ENCODE results near the gene TNFAIP8.
"Not testable (repeated sequence)": the region's sequence is repeated elsewhere in the genome, so short reads cannot be mapped to it uniquely, and the experiment has no call there.

TNFAIP8 gene

DNA sequence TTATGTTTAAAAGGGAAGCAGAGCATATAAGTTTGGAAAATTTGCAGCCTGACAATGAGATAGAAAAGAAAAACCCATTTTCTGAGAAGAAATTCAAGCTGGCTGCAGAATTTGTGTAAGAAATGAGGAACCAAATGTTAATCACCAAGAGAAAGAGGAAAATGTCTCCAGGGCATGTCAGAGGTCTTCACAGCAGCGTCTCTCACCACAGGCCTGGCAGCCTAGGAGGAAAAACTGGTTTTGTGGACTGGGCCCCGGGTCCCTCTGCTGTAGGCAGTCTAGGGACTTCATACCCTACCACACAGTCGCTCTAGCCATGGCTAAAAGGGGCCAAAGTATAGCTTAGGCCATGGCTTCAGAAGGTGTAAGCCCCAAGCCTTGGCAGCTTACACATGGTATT, 64.3 kb downstream of the TNFAIP8 start:
- DNase-seq (ENCODE audit: low read depth): no peak

GRCh38 chr5:119426057-119426456, 70.2 kb downstream of the TNFAIP8 start:
- no peak for DNase-seq (ENCODE audit: low read depth)

DNA sequence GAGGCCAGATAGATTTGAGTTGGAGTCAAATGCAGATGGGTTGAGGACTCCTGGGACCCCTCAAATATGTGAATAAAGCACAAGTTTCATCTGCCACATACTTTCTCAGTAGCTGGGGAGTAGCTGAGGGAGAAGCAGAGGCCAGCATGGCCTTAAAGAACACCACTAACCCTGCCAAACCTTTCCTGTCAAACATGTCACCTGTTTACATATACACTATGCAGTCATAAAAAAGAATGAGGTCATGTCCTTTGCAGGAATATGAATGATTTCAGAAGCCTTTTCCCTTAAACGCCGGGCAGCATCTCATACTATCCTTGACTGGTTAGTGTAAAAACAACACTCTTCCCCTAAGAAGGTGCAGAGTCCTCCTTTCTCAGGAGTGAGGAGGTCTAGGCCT, 71.2 kb downstream of the TNFAIP8 start:
- DNase-seq (ENCODE audit: low read depth): no peak

GRCh38 chr5:119427596-119427995, 71.8 kb downstream of the TNFAIP8 start:
- DNase-seq (ENCODE audit: low read depth): not testable (repeated sequence)

GRCh38 chr5:119428166-119428565, 72.3 kb downstream of the TNFAIP8 start:
- not testable (repeated sequence) for DNase-seq (ENCODE audit: low read depth)

DNA sequence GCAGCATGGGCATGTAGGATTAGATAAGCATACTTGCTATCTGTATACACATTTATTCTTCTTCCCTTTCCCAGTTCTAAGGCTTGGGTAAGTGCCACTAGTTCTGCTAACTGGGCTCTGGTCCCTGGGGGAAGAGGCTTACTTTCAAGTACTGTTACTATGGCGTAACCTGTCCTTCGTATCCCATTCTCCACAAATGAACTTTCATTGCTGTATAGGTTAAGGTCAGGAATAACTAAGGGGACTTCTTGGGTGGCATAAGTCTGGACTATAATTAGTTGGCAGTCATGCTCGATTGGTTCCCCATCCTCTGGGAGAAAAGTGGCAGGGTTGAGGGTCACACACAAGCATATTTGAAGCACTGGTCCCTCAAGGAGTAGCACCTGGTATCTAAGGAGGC, 72.8 kb downstream of the TNFAIP8 start:
- not testable (repeated sequence) for DNase-seq (ENCODE audit: low read depth)

DNA sequence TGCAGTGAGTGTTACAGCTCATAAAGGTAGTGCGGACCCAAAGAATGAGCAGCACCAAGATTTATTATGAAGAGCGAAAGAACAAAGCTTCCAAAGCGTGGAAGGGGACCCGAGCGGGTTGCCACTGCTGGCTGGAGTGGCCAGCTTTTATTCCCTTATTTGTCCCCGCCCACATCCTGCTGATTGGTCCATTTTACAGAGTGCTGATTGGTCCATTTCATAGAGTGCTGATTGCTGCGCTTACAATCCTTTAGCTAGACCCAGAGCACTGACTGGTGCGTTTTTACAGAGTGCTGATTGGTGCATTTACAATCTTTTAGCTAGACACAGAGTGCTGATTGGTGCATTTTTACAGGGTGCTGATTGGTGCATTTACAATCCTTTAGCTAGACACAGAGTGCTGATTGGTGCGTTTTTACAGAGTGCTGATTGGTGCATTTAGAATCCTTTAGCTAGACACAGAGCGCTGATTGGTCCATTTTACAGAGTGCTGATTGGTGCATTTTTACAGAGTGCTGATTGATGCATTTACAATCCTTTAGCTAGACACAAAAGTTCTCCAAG, 76.9 kb downstream of the TNFAIP8 start:
- not testable (repeated sequence) for DNase-seq (ENCODE audit: low read depth)

DNA sequence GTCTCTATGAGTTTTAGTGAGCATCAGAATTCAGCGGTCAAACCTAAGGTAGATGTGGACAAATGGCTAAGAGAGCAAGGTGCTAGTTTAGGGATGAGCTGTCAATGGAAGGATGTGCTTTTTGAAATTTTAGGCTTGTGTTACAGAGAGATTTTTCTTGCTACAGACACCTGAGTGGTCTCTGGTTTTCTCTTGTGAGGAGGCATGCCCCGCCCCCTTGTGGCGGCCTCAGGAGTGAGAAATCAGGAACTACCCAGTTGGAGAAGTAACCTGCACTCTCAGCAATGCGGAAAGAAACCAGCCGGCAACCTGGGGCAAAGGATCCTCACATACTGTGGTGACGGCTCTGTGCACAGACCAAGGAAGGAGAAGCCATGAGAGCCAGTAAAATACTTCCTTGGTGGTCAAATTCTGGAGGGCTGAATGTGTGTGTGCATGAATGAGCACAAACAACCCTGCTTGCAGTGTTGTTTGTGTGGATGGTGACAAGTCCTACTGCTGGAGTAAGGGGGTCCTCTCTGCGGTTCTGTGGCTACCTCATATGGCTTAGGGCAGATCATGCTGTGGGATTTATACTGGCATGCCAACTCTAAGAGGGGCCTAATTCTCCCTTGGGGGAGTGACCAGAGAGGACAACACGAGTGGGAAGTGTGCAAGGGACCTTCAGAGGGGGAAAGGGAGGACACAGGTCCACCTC, 79.8 kb downstream of the TNFAIP8 start:
- DNase-seq (ENCODE audit: low read depth): peak; percentile 46

DNA sequence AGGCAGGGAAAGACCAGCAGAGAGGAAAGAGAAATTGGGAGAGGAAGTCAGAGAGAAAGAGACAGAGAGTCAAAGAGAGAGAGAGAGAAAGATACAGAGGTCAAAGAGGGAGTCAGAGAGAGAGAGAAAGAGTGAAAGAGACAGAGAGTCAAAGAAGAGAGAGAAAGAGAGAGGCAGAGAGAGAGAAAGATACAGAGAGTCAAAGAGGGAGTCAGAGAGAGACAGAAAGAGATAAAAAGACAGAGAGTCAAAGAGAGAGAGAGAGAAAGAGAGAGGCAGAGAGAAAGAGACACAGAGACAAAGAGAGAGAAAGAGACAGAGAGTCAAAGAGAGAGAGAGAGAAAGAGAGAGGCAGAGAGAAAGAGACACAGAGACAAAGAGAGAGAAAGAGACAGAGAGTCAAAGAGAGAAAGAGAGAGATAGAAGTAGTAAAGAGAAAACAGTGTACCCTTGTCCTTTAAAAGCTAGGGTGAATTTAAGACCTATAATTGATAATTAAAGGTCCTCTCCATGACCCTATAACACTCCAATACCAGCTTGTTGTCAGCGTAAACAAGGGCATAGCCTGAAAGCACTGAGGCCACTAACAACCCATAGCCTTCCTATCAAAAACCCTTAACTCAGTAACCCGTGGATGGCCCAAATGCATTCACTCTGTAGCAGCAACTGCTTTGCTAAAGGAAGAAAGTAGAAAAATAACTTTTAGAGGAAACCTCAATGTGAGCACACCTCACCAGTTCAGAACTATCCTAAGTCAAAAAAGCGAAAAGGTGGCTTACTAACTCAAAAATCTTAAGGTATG, 82.2 kb downstream of the TNFAIP8 start:
- DNase-seq (ENCODE audit: low read depth): not testable (repeated sequence)

DNA sequence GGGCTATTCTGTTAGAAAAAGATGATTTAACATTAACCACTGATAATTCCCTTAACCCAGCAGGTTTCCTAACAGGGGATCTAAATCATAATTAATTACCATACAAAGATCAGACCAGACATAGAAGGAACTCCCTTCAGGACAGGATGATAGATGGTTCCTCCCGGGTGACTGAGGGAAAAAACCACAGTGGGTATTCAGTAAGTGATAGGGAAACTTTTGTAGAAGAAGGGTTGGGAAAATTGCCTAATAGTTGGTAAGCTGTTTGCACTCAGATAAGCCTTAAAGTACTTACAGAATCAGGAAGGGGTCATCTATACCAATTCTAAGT, 82.7 kb downstream of the TNFAIP8 start:
- not testable (repeated sequence) for DNase-seq (ENCODE audit: low read depth)

DNA sequence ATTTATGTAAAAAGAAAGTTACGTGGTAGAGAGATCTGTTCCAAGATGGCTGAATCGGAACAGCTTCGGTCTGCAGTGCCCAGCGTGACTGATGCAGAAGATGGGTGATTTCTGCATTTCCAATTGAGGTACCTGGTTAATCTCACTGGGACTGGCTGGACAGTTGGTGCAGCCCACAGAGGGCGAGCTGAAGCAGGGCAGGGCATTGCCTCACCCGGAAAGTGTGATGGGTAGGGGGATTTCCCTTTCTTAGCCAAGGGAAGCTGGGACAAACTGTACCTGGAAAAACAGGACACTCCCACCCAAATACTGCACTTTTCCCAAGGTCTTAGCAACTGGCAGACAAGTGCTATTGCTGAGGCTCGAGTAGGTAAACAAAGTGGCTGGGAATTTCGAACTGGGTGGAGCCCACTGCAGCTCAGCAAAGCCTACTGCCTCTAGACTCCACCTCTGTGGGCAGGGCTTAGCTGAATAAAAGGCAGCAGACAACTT, 83.4 kb downstream of the TNFAIP8 start:
- DNase-seq (ENCODE audit: low read depth): no peak

DNA sequence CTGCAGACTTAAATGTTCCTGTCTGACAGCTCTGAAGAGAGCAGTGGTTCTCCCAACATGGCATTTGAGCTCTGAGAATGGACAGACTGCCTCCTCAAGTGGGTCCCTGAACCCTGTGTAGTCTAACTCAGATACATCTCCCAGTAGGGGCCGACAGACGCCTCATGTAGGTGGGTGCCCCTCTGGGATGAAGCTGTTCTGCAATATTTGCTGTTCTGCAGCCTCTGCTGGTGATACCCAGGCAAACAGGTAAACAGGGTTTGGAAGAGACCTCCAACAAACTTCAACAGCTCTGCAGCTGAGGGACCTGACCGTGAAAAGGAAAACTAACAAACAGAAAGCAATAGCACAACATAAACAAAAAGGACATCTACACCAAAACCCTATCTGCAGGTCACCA, 83.8 kb downstream of the TNFAIP8 start:
- not testable (repeated sequence) for DNase-seq (ENCODE audit: low read depth)

DNA sequence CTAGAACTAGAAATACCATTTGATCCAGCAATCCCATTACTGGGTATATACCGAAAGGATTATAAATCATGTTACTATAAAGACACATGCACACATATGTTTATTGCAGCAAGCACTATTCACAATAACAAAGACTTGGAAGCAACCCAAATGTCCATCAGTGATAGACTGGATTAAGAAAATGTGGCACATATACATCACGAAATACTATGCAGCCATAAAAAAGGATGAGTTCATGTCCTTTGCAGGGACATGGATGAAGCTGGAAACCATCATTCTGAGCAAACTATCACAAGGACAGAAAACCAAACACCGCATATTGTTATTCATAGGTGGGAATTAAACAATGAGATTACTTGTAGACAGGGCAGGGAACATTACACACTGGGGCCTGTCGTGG, 88.8 kb downstream of the TNFAIP8 start:
- DNase-seq (ENCODE audit: low read depth): not testable (repeated sequence)

- DNase-seq (ENCODE audit: low read depth): no peak
Observed at GRCh38 chr5:119445544-119445943, 89.7 kb downstream of the TNFAIP8 start.

Measured in stimulated activated CD8-positive, alpha-beta memory T cell treated with anti-CD3 and anti-CD28 coated beads, Interleukin-12 subunit alpha, Interleukin-12 subunit beta, amount 100 ng/mL, for 4 hours (primary cell).